H1 (cell line): ENCODE results near the gene PLPP4. TPM values are rescaled to one million over a fixed set of nuclear protein-coding genes. Genes with fewer than 3 reads are reported as not detected.

ENCODE experiments used
- CTCF ChIA-PET: fragments of 300-600 bp; sonication (Branson Sonifier 250); formaldehyde crosslinking; loops from one replicate; lab custom pipeline; 2021; ENCODE audit not compliant: partially characterized antibody; lab: Charles Lee
- POLR2A ChIA-PET: fragments of 300-600 bp; sonication (Branson Sonifier 250); formaldehyde crosslinking; loops from one replicate; lab custom pipeline; 2021; ENCODE audit warnings: inconsistent platforms; ENCODE audit not compliant: partially characterized antibody; lab: Charles Lee
- DNase-seq, 2 experiments: peaks; one replicate each; pipeline versions ENCODE4 v3.0.0 to v3.0.0-alpha.2; 2010 to 2022; ENCODE audit warnings: low spot score in 2 of 2, low read depth in 1 of 2, mixed read lengths in 1 of 2
- FAIRE-seq: peaks from 2 replicates; lab custom pipeline; 2011; peaks lifted over from hg19 to GRCh38; lab: Jason Lieb, UNC
- H2AFZ ChIP-seq: 2 replicates; pipeline ENCODE4 v1.8.1; 2012; ENCODE audit warnings: low read length, inconsistent platforms
- H2AK5ac ChIP-seq: 2 replicates; pipeline ENCODE4 v1.6.1; 2013; ENCODE audit warnings: low read depth, low read length
- H2BK120ac ChIP-seq: replicated peaks from 2 replicates; pipeline ENCODE3; 2013; ENCODE audit warnings: low read depth, low read length, inconsistent platforms
- H2BK12ac ChIP-seq: 2 replicates; pipeline ENCODE4 v1.6.1; 2013; ENCODE audit warnings: low read depth, low read length
- H2BK15ac ChIP-seq: 2 replicates; pipeline ENCODE4 v1.6.1; 2013; ENCODE audit warnings: low read length
- H2BK20ac ChIP-seq: 2 replicates; pipeline ENCODE4 v1.6.1; 2013; ENCODE audit warnings: low read length
- H2BK5ac ChIP-seq: 2 replicates; pipeline ENCODE4 v1.6.1; 2013; ENCODE audit warnings: low read depth, low read length
- H3K14ac ChIP-seq: 2 replicates; pipeline ENCODE4 v1.6.1; 2013; ENCODE audit warnings: inconsistent platforms; ENCODE audit not compliant: insufficient read length
- H3K18ac ChIP-seq: 2 replicates; pipeline ENCODE4 v1.6.1; 2013; ENCODE audit warnings: low read length; ENCODE audit errors: extremely low read depth
- H3K23ac ChIP-seq: 2 replicates; pipeline ENCODE4 v1.6.1; 2013; ENCODE audit warnings: inconsistent platforms; ENCODE audit not compliant: insufficient read length
- H3K23me2 ChIP-seq: 2 replicates; pipeline ENCODE4 v1.6.1; 2013; ENCODE audit warnings: low read depth, low read length
- H3K27ac ChIP-seq: 2 replicates; pipeline ENCODE4 v1.6.1; 2011; ENCODE audit warnings: low read depth, low read length, inconsistent platforms
- H3K27me3 ChIP-seq, 4 experiments: replicated peaks in 1 of 4; 1 replicate in 1 of 4; 2 replicates in 3 of 4; pipeline versions ENCODE4 v1.6.1 to v1.8.1; 2011 to 2013; ENCODE audit warnings: low read length in 3 of 4, mild to moderate bottlenecking in 3 of 4, inconsistent platforms in 2 of 4, mixed read lengths in 2 of 4, moderate library complexity in 1 of 4; ENCODE audit not compliant: control insufficient read depth in 3 of 4, insufficient read depth in 3 of 4; ENCODE audit errors: extremely low read depth in 1 of 4
- H3K36me3 ChIP-seq, 4 experiments: 2 replicates each; pipeline versions ENCODE4 v1.6.1 to v1.8.1; 2011 to 2013; ENCODE audit warnings: mild to moderate bottlenecking in 4 of 4, low read length in 3 of 4, moderate library complexity in 2 of 4, control low read depth in 1 of 4, inconsistent platforms in 1 of 4; ENCODE audit not compliant: insufficient read depth in 4 of 4, control insufficient read depth in 2 of 4
- H3K4ac ChIP-seq: replicated peaks from 2 replicates; pipeline ENCODE3; 2013; ENCODE audit warnings: low read length, low read depth, mixed read lengths, inconsistent platforms; ENCODE audit not compliant: insufficient read length
- H3K4me1 ChIP-seq, 4 experiments: replicated peaks in 1 of 4; 1 replicate in 1 of 4; 2 replicates in 3 of 4; pipeline versions ENCODE4 v1.6.1 to v1.8.1; 2011 to 2013; ENCODE audit warnings: low read length in 3 of 4, inconsistent platforms in 2 of 4, mixed read lengths in 1 of 4; ENCODE audit not compliant: insufficient read depth in 4 of 4, control insufficient read depth in 3 of 4
- H3K4me2 ChIP-seq, 2 experiments: 2 replicates each; pipeline versions ENCODE4 v1.6.1 to v1.8.1; 2011 to 2013; ENCODE audit warnings: low read depth in 2 of 2, low read length in 2 of 2, control low read depth in 1 of 2, inconsistent platforms in 1 of 2, mild to moderate bottlenecking in 1 of 2; ENCODE audit not compliant: insufficient read depth in 1 of 2
- H3K4me3 ChIP-seq, 4 experiments: fragments of 200-600, 300-600 bp in 1 of 4; sonication (generic), shearing (Covaris generic), sonication (Bioruptor Twin) in 1 of 4; 2 replicates each; pipeline versions ENCODE4 v1.5.1 to v1.8.1; 2011 to 2016; ENCODE audit warnings: low read length in 4 of 4, low read depth in 3 of 4, control low read depth in 2 of 4, inconsistent platforms in 2 of 4, mild to moderate bottlenecking in 2 of 4, mixed read lengths in 1 of 4, moderate library complexity in 1 of 4; ENCODE audit not compliant: insufficient read depth in 2 of 4; ENCODE audit errors: extremely low read depth in 1 of 4
- H3K56ac ChIP-seq: replicated peaks from 2 replicates; pipeline ENCODE3; 2013; ENCODE audit warnings: low read depth, mild to moderate bottlenecking, mixed read lengths, low read length, inconsistent platforms; ENCODE audit not compliant: insufficient read length
- H3K79me1 ChIP-seq: 2 replicates; pipeline ENCODE4 v1.6.1; 2013; ENCODE audit warnings: low read depth, low read length, control low read depth
- H3K79me2 ChIP-seq, 2 experiments: 2 replicates each; pipeline versions ENCODE4 v1.6.1 to v1.8.1; 2012 to 2013; ENCODE audit warnings: low read length in 2 of 2, mild to moderate bottlenecking in 2 of 2, inconsistent platforms in 1 of 2; ENCODE audit not compliant: insufficient read depth in 2 of 2, control insufficient read depth in 1 of 2
- H3K9ac ChIP-seq, 4 experiments: replicated peaks in 1 of 4; 1 replicate in 1 of 4; 2 replicates in 3 of 4; pipeline versions ENCODE4 v1.6.1 to v1.8.1; 2011 to 2013; ENCODE audit warnings: low read depth in 3 of 4, low read length in 3 of 4, control low read depth in 2 of 4, mild to moderate bottlenecking in 2 of 4, moderate library complexity in 2 of 4, inconsistent platforms in 1 of 4; ENCODE audit errors: extremely low read depth in 1 of 4
- H3K9me3 ChIP-seq, 2 experiments: 2 replicates each; pipeline versions ENCODE4 v1.6.1 to v1.8.1; 2012 to 2013; ENCODE audit warnings: mild to moderate bottlenecking in 2 of 2, moderate library complexity in 2 of 2, control low read depth in 1 of 2, inconsistent platforms in 1 of 2, low read depth in 1 of 2, low read length in 1 of 2, mixed read lengths in 1 of 2; ENCODE audit not compliant: insufficient read depth in 2 of 2
- H4K20me1 ChIP-seq, 2 experiments: replicated peaks in 1 of 2; 2 replicates each; pipeline versions ENCODE3 to v1.8.1; 2011 to 2013; ENCODE audit warnings: inconsistent platforms in 2 of 2, low read length in 2 of 2, mild to moderate bottlenecking in 1 of 2; ENCODE audit not compliant: insufficient read depth in 2 of 2, control insufficient read depth in 1 of 2
- H4K5ac ChIP-seq: 2 replicates; pipeline ENCODE4 v1.6.1; 2013; ENCODE audit warnings: low read length, low read depth, mixed read lengths, inconsistent platforms; ENCODE audit not compliant: insufficient read length
- H4K8ac ChIP-seq: 2 replicates; pipeline ENCODE4 v1.8.0; 2013; ENCODE audit warnings: mild to moderate bottlenecking, moderate library complexity, low read length, inconsistent platforms; ENCODE audit not compliant: insufficient read depth; ENCODE audit errors: extremely low read depth
- H4K91ac ChIP-seq: replicated peaks from 2 replicates; pipeline ENCODE3; 2013; ENCODE audit warnings: low read length, mixed read lengths, inconsistent platforms; ENCODE audit not compliant: insufficient read length
- JUND ChIP-seq: IDR thresholded peaks from 2 replicates; pipeline ENCODE4 v1.6.1; 2011; ENCODE audit warnings: mild to moderate bottlenecking, improper control_type of control experiment, low read length
- KDM4A ChIP-seq: IDR thresholded peaks from one replicate; pipeline ENCODE4 v1.7.1; 2012; ENCODE audit warnings: low read depth, mild to moderate bottlenecking, moderate library complexity, low read length, inconsistent platforms; ENCODE audit not compliant: severe bottlenecking
- NANOG ChIP-seq: IDR thresholded peaks from 2 replicates; pipeline ENCODE4 v1.6.1; 2011; ENCODE audit warnings: low read length, low read depth, mild to moderate bottlenecking, inconsistent platforms; ENCODE audit not compliant: insufficient read depth, poor library complexity, severe bottlenecking
- NRF1 ChIP-seq: IDR thresholded peaks from 2 replicates; pipeline ENCODE4 v1.6.1; 2011; ENCODE audit warnings: mild to moderate bottlenecking, low read depth, low read length, improper control_type of control experiment
- RAD21 ChIP-seq, 2 experiments: IDR thresholded peaks in 1 of 2; conservative IDR thresholded peaks in 1 of 2; 2 replicates each; pipeline ENCODE4 v1.6.1; 2011; ENCODE audit warnings: low read depth in 2 of 2, low read length in 2 of 2, improper control_type of control experiment in 1 of 2, inconsistent platforms in 1 of 2, mild to moderate bottlenecking in 1 of 2, moderate library complexity in 1 of 2
- RBBP5 ChIP-seq: IDR thresholded peaks from 2 replicates; pipeline ENCODE4 v1.7.1; 2012; ENCODE audit warnings: low read depth, mild to moderate bottlenecking, inconsistent platforms, low read length, moderate library complexity, borderline replicate concordance
- TBP ChIP-seq: IDR thresholded peaks from 2 replicates; pipeline ENCODE4 v1.6.1; 2011; ENCODE audit warnings: low read depth, low read length, improper control_type of control experiment
- WGBS, 2 experiments: shearing (Covaris generic) in 1 of 2; methylation state at CpG; one replicate each; pipeline versions ENCODE4 v1.1.6 to v1.1.7; 2013 to 2015; ENCODE audit warnings: low lambda C conversion rate in 2 of 2, mixed read lengths in 2 of 2, inconsistent platforms in 1 of 2, low coverage in 1 of 2, missing lambda C conversion rate in 1 of 2; ENCODE audit not compliant: insufficient replicate concordance in 2 of 2, insufficient coverage in 1 of 2, insufficient read length in 1 of 2; ENCODE audit errors: extremely low coverage in 1 of 2, missing lambda C conversion rate in 1 of 2; 5-methylcytosine and 5-hydroxymethylcytosine counted together
- polyA plus RNA-seq, 7 experiments: library from polyadenylated mRNA; depleted of rRNA in 3 of 7; stranded (reverse) in 5 of 7; unstranded in 2 of 7; fragments of >200 nt in 5 of 7; fragments of 200-250 nt in 2 of 7; gene quantifications; 1 replicate in 5 of 7; 2 replicates in 1 of 7; 4 replicates in 1 of 7; pipeline versions ENCODE4 v1.2.1 to v1.2.3, GENCODE V29; 2011 to 2013; ENCODE audit warnings: missing spikeins in 2 of 7, mixed read lengths in 2 of 7
- total RNA-seq: library from RNA; stranded (reverse); fragmentation: NEBNext Ultra II Directional; extraction: Animal tissue kit (Norgen Biotek cat#: 25700); gene quantifications from 2 replicates; pipeline ENCODE4 v1.2.1, GENCODE V29; 2021
- TF ChIP-seq, protein P1 (sequence below), 3 experiments: IDR thresholded peaks; 1 replicate in 2 of 3; 2 replicates in 1 of 3; pipeline versions ENCODE4 v1.5.1 to v1.6.1; 2011; ENCODE audit warnings: low read length in 3 of 3, mild to moderate bottlenecking in 3 of 3, inconsistent platforms in 2 of 3, low read depth in 1 of 3, moderate library complexity in 1 of 3; ENCODE audit not compliant: insufficient read depth in 1 of 3; ENCODE audit errors: control extremely low read depth in 1 of 3

PLPP4 gene
- total and polyA plus RNA-seq, 2 of the 8 experiments (the other 6 are each of a cell fraction or from before 2014, with no cell fraction given): 0.30 TPM; not detected in 1

DNA sequence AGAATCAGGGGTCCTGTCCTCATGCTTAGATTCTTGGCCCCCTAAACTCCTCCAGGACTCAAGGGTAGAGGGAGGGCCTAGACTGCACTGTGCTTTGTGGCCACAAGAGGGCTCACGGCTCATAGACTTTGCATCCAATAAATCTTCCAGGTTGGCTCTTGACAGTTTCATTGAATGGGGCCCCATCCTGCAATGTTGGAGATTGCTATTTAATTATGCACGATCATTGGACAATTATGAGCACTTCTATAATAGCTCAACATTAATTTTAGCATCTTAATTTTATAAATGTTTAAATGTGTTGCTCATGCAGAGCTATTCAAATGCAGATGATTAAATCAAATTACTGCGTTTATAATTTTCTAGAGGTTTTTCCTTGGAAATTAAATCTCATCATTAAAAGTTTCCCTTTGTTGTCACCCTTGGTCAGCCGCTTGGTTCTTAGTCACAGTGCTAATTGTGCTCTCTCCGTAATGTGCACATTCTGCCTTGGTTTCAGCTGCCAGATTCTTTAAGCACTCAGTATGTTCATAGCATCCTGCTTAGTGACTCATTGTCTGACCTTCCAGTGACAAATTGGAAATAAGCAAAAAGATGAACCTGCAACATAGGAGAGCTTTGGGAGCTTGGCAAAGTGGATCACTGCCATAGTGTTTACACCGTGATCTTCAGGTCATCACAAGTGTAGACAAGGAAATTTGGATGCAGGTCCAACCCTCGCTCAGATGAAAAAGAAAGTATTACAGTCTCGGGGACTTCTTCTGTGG, 33.4 kb upstream of the PLPP4 start:
- Histone ChIP-seq H3K4me1 (no peaks in the 10 kb centered on the region), H3K9me3 (no peaks in the 10 kb centered on the region), H3K23ac (no peak overlapping the region), H2AFZ (no peak overlapping the region), H2AK5ac (no peak overlapping the region), H2BK12ac (no peak overlapping the region), H2BK20ac (no peak overlapping the region), H3K27me3 (no peaks in the 10 kb centered on the region), H4K8ac (no peak overlapping the region), H3K9ac (no peak overlapping the region), H4K5ac (no peak overlapping the region), H3K79me2 (no peaks in the 10 kb centered on the region), H3K79me1 (no peaks in the 10 kb centered on the region), H3K56ac (no peak overlapping the region), H2BK5ac (no peak overlapping the region), H2BK120ac (no peak overlapping the region), H3K4me3 (no peak overlapping the region), H3K14ac (no peak overlapping the region), H3K18ac (no peak overlapping the region), H3K23me2 (no peaks in the 10 kb centered on the region), H3K4me2 (no peak overlapping the region), H3K27ac (no peak overlapping the region), H3K36me3 (no peaks in the 10 kb centered on the region), H4K91ac (no peak overlapping the region), H4K20me1 (no peaks in the 10 kb centered on the region), H3K4ac (no peak overlapping the region)
- peak; percentile 82 for FAIRE-seq
- POLR2A ChIA-PET: no interaction called here
- CTCF ChIA-PET: interaction anchor here (0.6 to 3.9 kb wide), 59 partner anchors 8 to 522 kb away, joined by 3 to 37 read pairs (median 3); no protein-coding TSS in a partner anchor
- WGBS, 2 experiments: 70% methylated on average over 8 of the region's 8 CpGs; no CpG with 5 or more reads in 1 of the 2 experiments
- peak; percentile 2 to 79 for DNase-seq
- TF ChIP-seq RAD21 (IDR thresholded peaks at IDR 0.05 in 1 of 2, conservative IDR thresholded peaks at IDR 0.05 in 1 of 2; ENCODE audit: low read depth in 2 of 2, low read length in 2 of 2) (peak; percentile 87 to 92), NRF1 (no peak), KDM4A (no peak), NANOG (no peak), JUND (no peak), TBP (no peak), RBBP5 (no peak)
- TF ChIP-seq, protein P1, sequence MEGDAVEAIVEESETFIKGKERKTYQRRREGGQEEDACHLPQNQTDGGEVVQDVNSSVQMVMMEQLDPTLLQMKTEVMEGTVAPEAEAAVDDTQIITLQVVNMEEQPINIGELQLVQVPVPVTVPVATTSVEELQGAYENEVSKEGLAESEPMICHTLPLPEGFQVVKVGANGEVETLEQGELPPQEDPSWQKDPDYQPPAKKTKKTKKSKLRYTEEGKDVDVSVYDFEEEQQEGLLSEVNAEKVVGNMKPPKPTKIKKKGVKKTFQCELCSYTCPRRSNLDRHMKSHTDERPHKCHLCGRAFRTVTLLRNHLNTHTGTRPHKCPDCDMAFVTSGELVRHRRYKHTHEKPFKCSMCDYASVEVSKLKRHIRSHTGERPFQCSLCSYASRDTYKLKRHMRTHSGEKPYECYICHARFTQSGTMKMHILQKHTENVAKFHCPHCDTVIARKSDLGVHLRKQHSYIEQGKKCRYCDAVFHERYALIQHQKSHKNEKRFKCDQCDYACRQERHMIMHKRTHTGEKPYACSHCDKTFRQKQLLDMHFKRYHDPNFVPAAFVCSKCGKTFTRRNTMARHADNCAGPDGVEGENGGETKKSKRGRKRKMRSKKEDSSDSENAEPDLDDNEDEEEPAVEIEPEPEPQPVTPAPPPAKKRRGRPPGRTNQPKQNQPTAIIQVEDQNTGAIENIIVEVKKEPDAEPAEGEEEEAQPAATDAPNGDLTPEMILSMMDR (IDR thresholded peaks at IDR 0.05; ENCODE audit: control extremely low read depth in 1 of 3, insufficient read depth in 1 of 3, low read depth in 1 of 3, low read length in 3 of 3): peak; percentile 77 to 93 (median 83)
- TF ChIP-seq, all 59 proteins: peak for 2
- no peak overlapping the region for H2BK15ac ChIP-seq
